ENCODE data around the gene LIN28A. TPM values are rescaled to one million over a fixed set of nuclear protein-coding genes. Genes with fewer than 3 reads are reported as not detected.
"Not testable (repeated sequence)": the region's sequence is repeated elsewhere in the genome, so short reads cannot be mapped to it uniquely, and the experiment has no call there.

Gene LIN28A
- total and polyA plus RNA-seq, 10 of the 15 experiments (the other 5 are each of a cell fraction or from before 2014, with no cell fraction given) = 0.13 to 0.59 (median 0.30) TPM; not detected in 7

- H3K79me2 ChIP-seq (ENCODE audit: control insufficient read depth, insufficient read depth, low read length); H3K27ac ChIP-seq (ENCODE audit: control insufficient read depth, insufficient read depth); H3K4me2 ChIP-seq (ENCODE audit: control insufficient read depth, insufficient read depth); H3K9ac ChIP-seq (ENCODE audit: control insufficient read depth, insufficient read depth, low read length); H3K9me3 ChIP-seq (replicated peaks; ENCODE audit: control insufficient read depth, insufficient read depth, low read length); ATAC-seq; BruUV-seq (replicated peaks); H3K36me3 ChIP-seq (ENCODE audit: control insufficient read depth in 2 of 2, insufficient read depth in 2 of 2, low read length in 1 of 2); intact Hi-C loops (cut with micrococcal nuclease; ENCODE audit: unreplicated experiment); H2AFZ ChIP-seq (ENCODE audit: control insufficient read depth, low read depth, low read length); DNase-seq (ENCODE audit: low read depth, low spot score); H4K20me1 ChIP-seq (ENCODE audit: control insufficient read depth, insufficient read depth); in situ Hi-C loops (cut with MboI); H3K4me3 ChIP-seq; H3K27me3 ChIP-seq (replicated peaks in 1 of 2; ENCODE audit: control insufficient read depth in 2 of 2, insufficient read depth in 2 of 2, low read length in 1 of 2): not testable (repeated sequence)
- ChIA-PET POLR2A (interaction anchor here (1.2 kb wide), 1 partner anchor 10 kb away, joined by 3 read pairs; no protein-coding TSS in a partner anchor), SMC1A (ENCODE audit: uncharacterized antibody, unreplicated experiment) (interaction anchor here (1.2 to 2.4 kb wide), 6 partner anchors 8 to 59 kb away, joined by 3 to 10 read pairs (median 6); no protein-coding TSS in a partner anchor), RAD21 (ENCODE audit: unreplicated experiment) (interaction anchor here (1.0 to 1.9 kb wide), 3 partner anchors 43 to 90 kb away, joined by 3 to 6 read pairs (median 4); no protein-coding TSS in a partner anchor), CTCF (interaction anchor here (1.0 to 5.4 kb wide), 10 partner anchors 8 to 141 kb away, joined by 3 to 40 read pairs (median 5); partner anchors contain the start of genes CEP85 and SH3BGRL3)
- TF ChIP-seq CREB1 (IDR thresholded peaks at IDR 0.05; ENCODE audit: low read depth) = 0 out of 2 replicates have a peak, but pooled peaks have one; percentile 46
- H3K4me1 ChIP-seq (ENCODE audit: control insufficient read depth, insufficient read depth, low read length) = peaks cover 22% of the 10 kb centered on the region
- 50% methylated on average over 2 of the region's 2 CpGs for WGBS (ENCODE audit: insufficient coverage, insufficient replicate concordance, low lambda C conversion rate, missing lambda C conversion rate)
- peak; percentile 80 for FAIRE-seq
These were observed 36.3 kb upstream of the LIN28A start for GRCh38 chr1:26374361-26374760.

DNA sequence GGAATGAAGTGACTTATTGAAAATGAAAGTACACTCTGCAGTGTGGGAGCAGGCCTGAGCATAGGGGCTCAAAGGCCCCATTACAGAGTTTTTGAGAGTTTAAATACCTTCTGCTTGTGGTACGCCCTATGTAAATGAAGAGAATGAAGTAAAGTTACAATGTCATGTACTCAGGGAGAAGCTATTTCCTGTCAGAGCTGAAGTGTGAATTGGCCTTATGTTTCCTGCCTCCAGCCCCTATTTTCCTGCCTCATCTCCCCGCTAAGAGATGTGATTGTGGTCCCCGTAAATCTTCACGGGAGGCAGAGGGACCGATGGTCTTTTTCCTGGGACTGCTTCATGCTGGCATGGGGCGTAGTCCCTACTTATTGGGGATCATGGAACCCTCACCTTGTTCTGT is 35.5 kb upstream of the LIN28A start:
- Histone ChIP-seq H2AFZ (ENCODE audit: control insufficient read depth, low read depth, low read length) (no peak overlapping the region), H3K27ac (ENCODE audit: control insufficient read depth, insufficient read depth) (no peak overlapping the region), H3K79me2 (ENCODE audit: control insufficient read depth, insufficient read depth, low read length) (no peaks in the 10 kb centered on the region), H3K4me1 (ENCODE audit: control insufficient read depth, insufficient read depth, low read length) (peaks cover 22% of the 10 kb centered on the region), H3K4me3 (no peak overlapping the region), H3K9ac (ENCODE audit: control insufficient read depth, insufficient read depth, low read length) (no peak overlapping the region), H3K9me3 (replicated peaks; ENCODE audit: control insufficient read depth, insufficient read depth, low read length) (no peaks in the 10 kb centered on the region; the same call in 2 of the 3 replicates), H3K4me2 (ENCODE audit: control insufficient read depth, insufficient read depth) (no peak overlapping the region), H3K36me3 (ENCODE audit: control insufficient read depth in 2 of 2, insufficient read depth in 2 of 2, low read length in 1 of 2) (no peaks in the 10 kb centered on the region), H4K20me1 (ENCODE audit: control insufficient read depth, insufficient read depth) (no peaks in the 10 kb centered on the region), H3K27me3 (replicated peaks in 1 of 2; ENCODE audit: control insufficient read depth in 2 of 2, insufficient read depth in 2 of 2, low read length in 1 of 2) (no peaks in the 10 kb centered on the region)
- ATAC-seq = no peak
- FAIRE-seq = no peak
- intact Hi-C loops (cut with micrococcal nuclease; ENCODE audit: unreplicated experiment) = no loop called here
- no peak for DNase-seq (ENCODE audit: low read depth, low spot score)
- TF ChIP-seq CHD4 (IDR thresholded peaks at IDR 0.05) = no peak
- TF ChIP-seq, protein P1, sequence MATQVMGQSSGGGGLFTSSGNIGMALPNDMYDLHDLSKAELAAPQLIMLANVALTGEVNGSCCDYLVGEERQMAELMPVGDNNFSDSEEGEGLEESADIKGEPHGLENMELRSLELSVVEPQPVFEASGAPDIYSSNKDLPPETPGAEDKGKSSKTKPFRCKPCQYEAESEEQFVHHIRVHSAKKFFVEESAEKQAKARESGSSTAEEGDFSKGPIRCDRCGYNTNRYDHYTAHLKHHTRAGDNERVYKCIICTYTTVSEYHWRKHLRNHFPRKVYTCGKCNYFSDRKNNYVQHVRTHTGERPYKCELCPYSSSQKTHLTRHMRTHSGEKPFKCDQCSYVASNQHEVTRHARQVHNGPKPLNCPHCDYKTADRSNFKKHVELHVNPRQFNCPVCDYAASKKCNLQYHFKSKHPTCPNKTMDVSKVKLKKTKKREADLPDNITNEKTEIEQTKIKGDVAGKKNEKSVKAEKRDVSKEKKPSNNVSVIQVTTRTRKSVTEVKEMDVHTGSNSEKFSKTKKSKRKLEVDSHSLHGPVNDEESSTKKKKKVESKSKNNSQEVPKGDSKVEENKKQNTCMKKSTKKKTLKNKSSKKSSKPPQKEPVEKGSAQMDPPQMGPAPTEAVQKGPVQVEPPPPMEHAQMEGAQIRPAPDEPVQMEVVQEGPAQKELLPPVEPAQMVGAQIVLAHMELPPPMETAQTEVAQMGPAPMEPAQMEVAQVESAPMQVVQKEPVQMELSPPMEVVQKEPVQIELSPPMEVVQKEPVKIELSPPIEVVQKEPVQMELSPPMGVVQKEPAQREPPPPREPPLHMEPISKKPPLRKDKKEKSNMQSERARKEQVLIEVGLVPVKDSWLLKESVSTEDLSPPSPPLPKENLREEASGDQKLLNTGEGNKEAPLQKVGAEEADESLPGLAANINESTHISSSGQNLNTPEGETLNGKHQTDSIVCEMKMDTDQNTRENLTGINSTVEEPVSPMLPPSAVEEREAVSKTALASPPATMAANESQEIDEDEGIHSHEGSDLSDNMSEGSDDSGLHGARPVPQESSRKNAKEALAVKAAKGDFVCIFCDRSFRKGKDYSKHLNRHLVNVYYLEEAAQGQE (IDR thresholded peaks at IDR 0.05; ENCODE audit: low read depth, low read length) = no peak
- POLR2A ChIA-PET = interaction anchor here (1.2 kb wide), 1 partner anchor 11 kb away, joined by 3 read pairs; no protein-coding TSS in a partner anchor
- CTCF ChIA-PET = interaction anchor here (0.6 to 5.4 kb wide), 6 partner anchors 12 to 100 kb away, joined by 4 to 40 read pairs (median 10); no protein-coding TSS in a partner anchor
- RAD21 ChIA-PET (ENCODE audit: unreplicated experiment) = interaction anchor here (1.0 kb wide), 1 partner anchor 42 kb away, joined by 6 read pairs; no protein-coding TSS in a partner anchor
- in situ Hi-C loops (cut with MboI) = no loop called here
- no TSS peak for BruUV-seq (replicated peaks)
- 10% methylated on average over 6 of the region's 6 CpGs for WGBS (ENCODE audit: insufficient coverage, insufficient replicate concordance, low lambda C conversion rate, missing lambda C conversion rate)
- SMC1A ChIA-PET (ENCODE audit: uncharacterized antibody, unreplicated experiment) = interaction anchor here (1.4 to 2.4 kb wide), 3 partner anchors 11 to 54 kb away, joined by 3 to 10 read pairs (median 9); no protein-coding TSS in a partner anchor
